Measurements from ENCODE around the gene LRG1. TPM values are rescaled to one million over a fixed set of nuclear protein-coding genes. Genes with fewer than 3 reads are reported as not detected.

Gene LRG1
- total and polyA plus RNA-seq, 3 experiments from 2014 or later = 0.06 TPM; not detected in 2

DNA sequence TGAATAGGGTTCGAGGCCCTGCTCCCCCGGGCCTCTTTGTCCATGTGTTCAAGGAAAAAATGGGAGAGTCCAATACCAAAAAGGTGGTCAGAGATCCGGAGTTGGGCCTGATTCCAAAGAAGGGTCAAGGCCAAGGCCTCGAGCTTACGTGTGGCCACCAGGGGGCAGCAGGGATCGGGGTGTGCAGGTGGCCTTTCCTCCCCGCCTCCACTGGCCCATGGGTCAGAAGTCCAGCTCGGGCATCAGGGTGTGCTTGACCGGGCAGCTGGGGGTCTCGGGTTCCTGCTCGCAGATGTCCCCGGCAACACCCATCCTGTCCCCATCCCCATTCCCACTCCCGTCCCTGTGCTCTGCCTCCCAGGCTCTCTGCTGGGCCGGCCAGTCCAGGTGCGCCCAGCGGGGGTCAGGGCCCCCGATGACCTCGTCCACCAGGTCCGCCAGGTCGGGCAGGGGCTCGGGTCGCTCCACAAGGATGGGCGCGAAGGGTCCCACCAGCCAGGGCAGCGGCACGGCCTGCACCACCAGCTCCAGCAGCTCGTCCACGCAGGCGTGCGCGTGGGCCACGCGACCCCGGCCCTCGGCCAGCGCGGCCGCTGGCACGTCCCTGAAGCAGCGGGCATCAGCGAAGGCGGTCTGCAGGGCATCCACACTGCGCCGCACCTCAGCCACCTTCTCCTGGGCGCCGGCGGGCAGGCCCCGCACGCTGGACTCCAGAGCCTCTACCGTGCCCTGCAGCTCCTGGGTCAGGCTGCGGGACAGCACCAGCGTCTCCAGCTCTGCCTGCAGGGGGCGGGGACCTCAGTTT is 16.3 kb downstream of the LRG1 start:
- Histone ChIP-seq H3K4me1 (ENCODE audit: insufficient read depth, low read length) (no peaks in the 10 kb centered on the region), H3K36me3 (ENCODE audit: insufficient read depth, low read length) (no peaks in the 10 kb centered on the region), H3K9me3 (ENCODE audit: low read length) (no peaks in the 10 kb centered on the region), H3K27me3 (ENCODE audit: insufficient read depth, low read length, poor library complexity, severe bottlenecking) (no peaks in the 10 kb centered on the region), H3K27ac (ENCODE audit: low read depth, low read length) (no peak overlapping the region), H3K4me3 (ENCODE audit: low read length) (no peak overlapping the region)
- Mint-ChIP-seq H3K4me1 (no peaks in the 10 kb centered on the region), H3K36me3 (no peaks in the 10 kb centered on the region), H3K4me3 (no peak overlapping the region), H3K9me3 (no peaks in the 10 kb centered on the region), H3K27ac (no peak overlapping the region), H3K27me3 (peaks cover 7 to 8% of the 10 kb centered on the region in 2 donors)
- POLR2A ChIA-PET = no interaction called here
- CTCF ChIA-PET = interaction anchor here (0.8 to 1.8 kb wide), 4 partner anchors 9 to 256 kb away, joined by 3 to 11 read pairs (median 3); no protein-coding TSS in a partner anchor
- DNase-seq = no peak

- no peaks in the 10 kb centered on the region for H3K9me3 Mint-ChIP-seq
- H3K27ac Mint-ChIP-seq = no peak overlapping the region
- Histone ChIP-seq H3K36me3 (ENCODE audit: insufficient read depth, low read length) (no peaks in the 10 kb centered on the region), H3K4me3 (ENCODE audit: low read length) (no peak overlapping the region), H3K27me3 (ENCODE audit: insufficient read depth, low read length, poor library complexity, severe bottlenecking) (no peaks in the 10 kb centered on the region), H3K4me1 (ENCODE audit: insufficient read depth, low read length) (no peaks in the 10 kb centered on the region), H3K9me3 (ENCODE audit: low read length) (no peaks in the 10 kb centered on the region), H3K27ac (ENCODE audit: low read depth, low read length) (no peak overlapping the region)
- H3K4me3 Mint-ChIP-seq = no peak overlapping the region
- ChIA-PET CTCF (interaction anchor here (1.0 kb wide), 1 partner anchor 254 kb away, joined by 3 read pairs; no protein-coding TSS in a partner anchor), POLR2A (no interaction called here)
- peaks cover 7 to 8% of the 10 kb centered on the region in 2 donors for H3K27me3 Mint-ChIP-seq
- H3K36me3 Mint-ChIP-seq = no peaks in the 10 kb centered on the region
- no peaks in the 10 kb centered on the region for H3K4me1 Mint-ChIP-seq
- DNase-seq = no peak
Measured at GRCh38 chr19:4522291-4523002, 17.4 kb downstream of the LRG1 start.

DNA sequence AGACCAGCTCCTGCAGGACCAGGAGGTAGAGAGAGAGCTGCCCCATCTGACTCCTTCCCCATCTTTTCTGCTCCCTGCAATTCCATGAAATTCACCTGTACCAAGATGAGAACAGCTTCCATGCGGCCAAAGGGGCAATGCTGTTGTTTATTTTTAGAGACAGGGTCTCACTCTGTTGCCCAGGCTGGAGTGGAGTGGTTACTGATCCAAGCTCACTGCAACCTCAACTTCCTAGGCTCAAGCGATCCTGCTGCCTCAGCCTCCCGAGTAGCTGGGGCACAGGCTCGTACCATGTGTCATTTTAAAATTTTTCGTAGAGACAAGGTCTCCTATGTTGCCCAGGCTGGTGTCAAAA is 18.0 kb downstream of the LRG1 start:
- H3K36me3 Mint-ChIP-seq = no peaks in the 10 kb centered on the region
- Histone ChIP-seq H3K4me1 (ENCODE audit: insufficient read depth, low read length) (no peaks in the 10 kb centered on the region), H3K36me3 (ENCODE audit: insufficient read depth, low read length) (no peaks in the 10 kb centered on the region), H3K4me3 (ENCODE audit: low read length) (no peak overlapping the region), H3K27me3 (ENCODE audit: insufficient read depth, low read length, poor library complexity, severe bottlenecking) (no peaks in the 10 kb centered on the region), H3K27ac (ENCODE audit: low read depth, low read length) (no peak overlapping the region), H3K9me3 (ENCODE audit: low read length) (no peaks in the 10 kb centered on the region)
- H3K27me3 Mint-ChIP-seq = peaks cover 7 to 8% of the 10 kb centered on the region in 2 donors
- no peaks in the 10 kb centered on the region for H3K4me1 Mint-ChIP-seq
- no peaks in the 10 kb centered on the region for H3K9me3 Mint-ChIP-seq
- ChIA-PET POLR2A (no interaction called here), CTCF (no interaction called here)
- no peak overlapping the region for H3K4me3 Mint-ChIP-seq
- H3K27ac Mint-ChIP-seq = no peak overlapping the region
- no peak for DNase-seq

DNA sequence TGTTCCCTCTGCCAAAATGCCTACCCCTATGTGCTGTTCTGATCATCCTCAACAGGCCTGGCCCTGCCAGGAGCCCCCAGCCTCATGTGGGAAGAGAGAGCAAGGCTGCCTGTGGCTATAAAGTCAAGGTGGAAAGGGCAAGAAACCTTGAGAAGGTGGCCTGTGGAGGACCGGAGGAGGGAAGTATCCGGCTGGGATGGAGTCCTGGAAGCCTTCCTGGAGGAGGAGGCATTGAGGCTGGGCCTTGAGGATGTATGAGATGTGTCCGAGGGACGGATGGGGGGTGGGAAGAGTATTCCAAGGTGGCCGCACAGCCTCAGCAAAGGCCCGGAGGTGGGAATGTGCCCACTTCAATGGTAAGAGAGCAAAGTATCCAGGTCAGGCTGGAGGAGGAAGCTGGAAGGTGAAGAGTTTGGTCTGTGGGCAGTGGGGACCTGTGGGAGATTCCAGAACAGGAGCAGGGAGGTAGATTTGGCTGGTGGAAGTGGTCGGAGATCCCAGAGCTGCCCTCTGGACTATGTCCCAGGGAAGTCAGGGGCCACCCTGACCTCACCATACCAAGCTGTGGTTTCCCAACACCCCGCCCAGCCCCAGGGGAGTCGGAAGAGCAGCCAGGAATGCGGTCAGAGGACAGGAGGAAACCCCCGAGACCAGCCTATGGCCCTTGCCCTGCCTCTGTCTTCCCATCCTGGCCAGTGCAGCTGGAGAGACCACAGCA is 18.5 kb downstream of the LRG1 start:
- Histone ChIP-seq H3K9me3 (ENCODE audit: low read length) (no peaks in the 10 kb centered on the region), H3K36me3 (ENCODE audit: insufficient read depth, low read length) (no peaks in the 10 kb centered on the region), H3K27ac (ENCODE audit: low read depth, low read length) (no peak overlapping the region), H3K4me1 (ENCODE audit: insufficient read depth, low read length) (no peaks in the 10 kb centered on the region), H3K27me3 (ENCODE audit: insufficient read depth, low read length, poor library complexity, severe bottlenecking) (no peaks in the 10 kb centered on the region), H3K4me3 (ENCODE audit: low read length) (no peak overlapping the region)
- POLR2A ChIA-PET = no interaction called here
- H3K36me3 Mint-ChIP-seq = no peaks in the 10 kb centered on the region
- no peak overlapping the region for H3K4me3 Mint-ChIP-seq
- no peak overlapping the region for H3K27ac Mint-ChIP-seq
- peaks cover 7 to 8% of the 10 kb centered on the region in 2 donors for H3K27me3 Mint-ChIP-seq
- CTCF ChIA-PET = no interaction called here
- H3K9me3 Mint-ChIP-seq = no peaks in the 10 kb centered on the region
- no peaks in the 10 kb centered on the region for H3K4me1 Mint-ChIP-seq
- DNase-seq = no peak

DNA sequence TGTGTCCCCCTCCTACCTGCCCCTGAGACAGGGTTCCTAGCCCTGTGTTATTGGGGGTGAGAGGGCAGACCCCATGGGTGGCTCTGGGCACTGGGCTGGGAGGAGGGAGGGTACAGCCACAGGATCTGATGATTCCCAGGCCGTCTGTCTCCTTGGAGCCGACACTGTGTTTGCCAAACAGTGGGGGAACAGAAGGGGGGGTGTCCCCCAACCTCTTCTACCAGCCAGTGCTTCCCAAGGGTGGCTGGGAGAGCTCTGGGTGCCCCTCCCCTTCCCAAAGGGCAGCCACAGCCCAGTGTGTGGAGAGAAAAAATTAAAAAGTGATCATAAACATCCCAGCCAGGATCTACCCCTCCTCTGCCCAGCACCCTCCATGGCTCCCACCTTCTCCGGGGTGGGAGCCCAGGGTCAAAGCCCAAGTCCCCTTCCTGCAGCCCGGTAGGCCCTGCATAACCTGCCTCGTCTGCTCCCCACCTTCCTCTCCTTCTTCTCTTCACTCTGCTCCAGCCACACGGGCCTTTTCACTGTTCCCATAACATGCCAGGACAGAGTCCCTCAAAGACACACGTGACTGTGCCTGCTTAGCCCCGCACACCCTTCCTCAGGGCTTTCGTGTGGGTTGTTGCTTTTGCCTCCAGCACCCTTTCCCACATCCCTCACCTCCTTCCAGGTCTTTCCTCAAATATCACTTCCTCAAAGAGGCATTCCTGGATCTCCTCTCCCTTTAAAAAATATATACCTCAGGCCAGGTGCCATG is 20.1 kb downstream of the LRG1 start:
- no peaks in the 10 kb centered on the region for H3K27me3 ChIP-seq (ENCODE audit: insufficient read depth, low read length, poor library complexity, severe bottlenecking)
- CTCF ChIA-PET = no interaction called here
- no peaks in the 10 kb centered on the region for H3K4me1 ChIP-seq (ENCODE audit: insufficient read depth, low read length)
- Mint-ChIP-seq H3K4me3 (no peak overlapping the region), H3K4me1 (no peaks in the 10 kb centered on the region), H3K27me3 (peaks cover 7 to 8% of the 10 kb centered on the region in 2 donors), H3K36me3 (no peaks in the 10 kb centered on the region), H3K27ac (no peak overlapping the region), H3K9me3 (no peaks in the 10 kb centered on the region)
- DNase-seq = no peak
- no peaks in the 10 kb centered on the region for H3K36me3 ChIP-seq (ENCODE audit: insufficient read depth, low read length)
- no peaks in the 10 kb centered on the region for H3K9me3 ChIP-seq (ENCODE audit: low read length)
- POLR2A ChIA-PET = no interaction called here
- H3K4me3 ChIP-seq (ENCODE audit: low read length) = no peak overlapping the region
- H3K27ac ChIP-seq (ENCODE audit: low read depth, low read length) = no peak overlapping the region

DNA sequence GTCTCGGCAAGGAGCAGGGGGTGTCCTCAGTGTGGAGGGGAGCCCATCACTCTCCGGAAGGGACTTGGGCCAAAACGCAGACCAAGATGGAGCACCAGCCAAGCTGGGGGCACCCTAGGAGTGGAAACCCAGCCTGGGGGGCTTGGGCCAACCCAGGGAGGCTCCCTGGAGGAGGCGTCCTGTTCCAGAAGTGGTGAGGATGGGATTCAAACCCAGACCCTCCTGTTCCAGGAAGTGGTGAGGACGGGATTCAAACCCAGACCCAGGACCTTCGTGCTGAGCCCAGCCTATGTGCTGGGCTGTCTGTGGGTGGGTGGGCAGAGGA is 20.7 kb downstream of the LRG1 start:
- no peaks in the 10 kb centered on the region for H3K27me3 ChIP-seq (ENCODE audit: insufficient read depth, low read length, poor library complexity, severe bottlenecking)
- no peaks in the 10 kb centered on the region for H3K4me1 Mint-ChIP-seq
- H3K36me3 ChIP-seq (ENCODE audit: insufficient read depth, low read length) = no peaks in the 10 kb centered on the region
- no peaks in the 10 kb centered on the region for H3K4me1 ChIP-seq (ENCODE audit: insufficient read depth, low read length)
- H3K4me3 Mint-ChIP-seq = no peak overlapping the region
- no peaks in the 10 kb centered on the region for H3K9me3 Mint-ChIP-seq
- no peak for DNase-seq
- H3K27ac Mint-ChIP-seq = no peak overlapping the region
- H3K9me3 ChIP-seq (ENCODE audit: low read length) = no peaks in the 10 kb centered on the region
- no peak overlapping the region for H3K4me3 ChIP-seq (ENCODE audit: low read length)
- no peaks in the 10 kb centered on the region for H3K36me3 Mint-ChIP-seq
- H3K27me3 Mint-ChIP-seq = peaks cover 7 to 8% of the 10 kb centered on the region in 2 donors
- CTCF ChIA-PET = no interaction called here
- POLR2A ChIA-PET = no interaction called here
- no peak overlapping the region for H3K27ac ChIP-seq (ENCODE audit: low read depth, low read length)

DNA sequence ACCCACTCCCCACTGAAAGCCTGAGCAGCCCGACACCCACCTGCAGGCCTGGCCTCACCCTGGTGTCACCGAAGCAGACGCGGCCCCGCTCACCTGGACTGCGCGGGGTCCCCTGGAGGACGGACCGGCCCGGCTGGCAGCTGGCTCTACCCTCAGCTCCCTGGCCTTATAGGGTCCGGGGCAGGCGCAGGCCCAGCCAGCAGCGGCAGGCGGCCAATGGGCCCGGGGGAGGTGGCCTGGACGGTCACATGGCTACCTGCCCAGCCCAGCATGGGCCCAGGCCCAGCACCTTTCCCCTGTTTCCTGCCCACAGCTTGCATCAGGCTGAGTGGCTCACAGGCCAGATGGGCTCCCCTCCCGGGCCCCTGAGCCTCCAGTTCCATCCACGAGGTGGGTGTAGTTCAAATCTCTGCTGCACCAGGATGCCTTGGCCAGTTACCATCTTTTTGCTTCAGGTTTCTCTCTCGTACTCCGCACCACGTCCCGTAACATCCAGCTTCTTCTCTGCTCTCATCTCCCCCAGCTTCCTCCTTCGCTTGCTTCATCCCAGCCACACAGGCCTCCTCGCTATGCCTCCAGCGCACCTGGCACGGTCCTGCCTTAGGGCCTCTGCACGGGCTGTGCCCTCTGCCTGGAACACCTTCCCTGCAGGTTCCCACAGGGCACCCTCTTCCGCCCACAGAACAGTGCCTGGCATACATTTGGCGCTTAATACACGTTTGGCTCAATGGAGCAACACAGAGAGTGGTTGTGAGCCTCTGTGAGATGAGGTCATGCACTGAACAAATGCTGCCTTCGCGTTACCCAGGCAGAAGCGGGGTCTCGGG is 21.3 kb downstream of the LRG1 start, which contains the start of gene PLIN4:
TSS of gene PLIN4 (minus strand) at position 142 of the 827 bp plus-strand sequence. CDS start 214 bp downstream, outside the sequence.
- H3K36me3 Mint-ChIP-seq = no peaks in the 10 kb centered on the region
- no peaks in the 10 kb centered on the region for H3K9me3 ChIP-seq (ENCODE audit: low read length)
- no peak within 1 kb of the TSS for H3K4me3 ChIP-seq (ENCODE audit: low read length)
- no peak within 1 kb of the TSS for H3K4me3 Mint-ChIP-seq
- no peaks in the 10 kb centered on the region for H3K4me1 ChIP-seq (ENCODE audit: insufficient read depth, low read length)
- no peaks in the 10 kb centered on the region for H3K9me3 Mint-ChIP-seq
- peaks cover 7 to 8% of the 10 kb centered on the region in 2 donors for H3K27me3 Mint-ChIP-seq
- H3K4me1 Mint-ChIP-seq = no peaks in the 10 kb centered on the region
- no peak for DNase-seq
- CTCF ChIA-PET = no interaction called here
- no peaks in the 10 kb centered on the region for H3K36me3 ChIP-seq (ENCODE audit: insufficient read depth, low read length)
- POLR2A ChIA-PET = no interaction called here
- H3K27ac Mint-ChIP-seq = no peak within 1 kb of the TSS
- no peak within 1 kb of the TSS for H3K27ac ChIP-seq (ENCODE audit: low read depth, low read length)
- H3K27me3 ChIP-seq (ENCODE audit: insufficient read depth, low read length, poor library complexity, severe bottlenecking) = no peaks in the 10 kb centered on the region
